ENCODE data around the gene HMCN2.
"Not testable (repeated sequence)": the region's sequence is repeated elsewhere in the genome, so short reads cannot be mapped to it uniquely, and the experiment has no call there.

Gene HMCN2

DNA sequence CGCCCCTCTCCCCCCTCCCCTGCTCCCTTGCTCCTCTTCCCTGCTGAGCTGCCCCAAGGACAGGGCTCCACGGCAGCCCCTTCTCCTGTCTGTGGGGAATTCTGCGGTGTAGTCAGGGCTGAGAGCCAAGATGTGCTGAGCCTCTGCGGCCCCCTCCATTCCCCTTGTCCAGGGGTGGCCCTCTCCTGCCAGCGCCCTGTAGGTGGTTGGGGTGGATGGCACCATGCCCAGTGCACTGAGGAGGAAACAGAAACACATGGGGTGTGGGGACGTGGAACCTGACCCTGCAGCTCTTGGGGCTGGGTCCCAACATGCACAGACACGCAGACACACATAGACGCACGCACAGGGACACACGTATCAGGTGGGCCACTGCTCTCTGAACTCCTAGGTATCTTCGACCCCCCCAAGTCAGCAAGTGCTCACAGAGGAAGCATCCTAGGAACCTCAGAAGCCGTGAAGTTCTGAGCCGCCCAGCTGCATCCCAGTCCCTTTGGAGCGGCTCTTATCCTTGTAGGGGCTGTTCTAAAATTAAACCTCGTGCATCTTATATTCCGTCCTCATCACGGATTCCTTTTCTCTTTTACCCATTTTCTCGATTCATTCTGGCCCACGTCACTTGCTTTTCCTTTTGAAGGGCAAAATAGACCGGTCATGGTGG is 64.8 kb downstream of the HMCN2 start:
- no peak for DNase-seq (ENCODE audit: low read depth)

DNA sequence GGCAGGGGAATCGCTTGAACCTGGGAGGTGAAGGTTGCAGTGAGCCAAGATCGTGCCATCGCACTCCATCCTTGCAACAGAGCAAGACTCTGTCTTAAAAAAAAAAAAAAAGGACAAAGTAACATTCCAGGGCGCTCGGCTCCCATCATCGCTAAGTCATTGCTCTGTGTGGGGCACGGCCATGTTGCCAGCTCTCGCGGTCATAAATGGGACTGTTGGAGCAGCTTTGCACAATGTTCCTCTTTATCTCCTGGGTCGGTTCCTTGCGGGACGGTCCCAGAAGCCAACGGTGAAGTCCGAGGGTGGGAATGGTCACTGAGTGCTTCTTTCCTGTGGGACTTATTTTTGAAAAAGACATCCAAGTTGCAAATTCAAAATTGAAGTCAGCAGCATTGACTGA is 65.5 kb downstream of the HMCN2 start:
- DNase-seq (ENCODE audit: low read depth), result no peak

DNA sequence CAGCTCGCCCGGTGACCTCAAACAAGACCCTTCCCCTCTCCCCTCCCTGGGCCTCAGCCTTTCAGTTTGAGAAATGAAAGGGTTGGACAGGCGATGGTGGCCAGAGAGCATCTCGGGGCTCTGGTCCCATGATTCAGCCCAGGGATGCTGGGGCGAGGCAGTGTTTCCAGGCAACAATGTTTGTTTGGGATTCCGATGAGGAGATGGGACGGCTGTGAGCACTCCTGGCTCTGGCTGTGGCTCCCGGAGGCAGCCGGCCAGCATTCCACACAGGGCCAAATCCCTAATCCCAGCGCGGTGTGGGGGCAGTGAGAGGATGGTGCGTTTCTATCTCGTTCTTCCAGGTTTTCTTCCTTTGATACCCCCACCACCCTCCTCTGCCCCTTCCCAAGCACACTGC is 66.0 kb downstream of the HMCN2 start:
- no peak for DNase-seq (ENCODE audit: low read depth)

DNA sequence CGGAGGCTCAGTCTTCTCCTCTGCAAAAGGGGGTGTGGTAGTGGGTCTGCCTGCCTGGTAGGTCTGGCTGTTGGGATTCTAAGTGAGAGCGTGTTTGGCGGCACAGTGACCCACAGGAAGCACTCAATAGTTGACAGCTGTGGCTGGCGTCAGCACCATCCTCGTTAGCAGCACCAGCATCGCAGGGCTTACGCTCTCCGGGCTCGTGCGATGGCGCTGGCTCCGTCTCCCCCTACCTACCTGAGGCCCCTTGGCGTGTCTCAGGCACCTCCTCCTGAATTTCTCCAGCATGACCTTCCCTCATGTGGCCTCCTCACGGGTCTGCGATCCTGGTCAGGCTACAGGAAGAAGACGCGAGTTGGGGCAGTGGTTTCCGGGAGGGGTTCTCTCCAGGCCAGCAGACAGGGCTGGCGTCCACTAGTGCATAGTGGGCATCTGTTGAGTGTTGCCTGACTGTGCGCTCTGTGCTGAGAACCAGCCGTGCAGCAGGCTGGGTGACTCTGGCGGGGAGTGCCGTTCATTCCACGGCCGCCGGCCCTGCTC is 66.9 kb downstream of the HMCN2 start:
- no peak for DNase-seq (ENCODE audit: low read depth)

DNA sequence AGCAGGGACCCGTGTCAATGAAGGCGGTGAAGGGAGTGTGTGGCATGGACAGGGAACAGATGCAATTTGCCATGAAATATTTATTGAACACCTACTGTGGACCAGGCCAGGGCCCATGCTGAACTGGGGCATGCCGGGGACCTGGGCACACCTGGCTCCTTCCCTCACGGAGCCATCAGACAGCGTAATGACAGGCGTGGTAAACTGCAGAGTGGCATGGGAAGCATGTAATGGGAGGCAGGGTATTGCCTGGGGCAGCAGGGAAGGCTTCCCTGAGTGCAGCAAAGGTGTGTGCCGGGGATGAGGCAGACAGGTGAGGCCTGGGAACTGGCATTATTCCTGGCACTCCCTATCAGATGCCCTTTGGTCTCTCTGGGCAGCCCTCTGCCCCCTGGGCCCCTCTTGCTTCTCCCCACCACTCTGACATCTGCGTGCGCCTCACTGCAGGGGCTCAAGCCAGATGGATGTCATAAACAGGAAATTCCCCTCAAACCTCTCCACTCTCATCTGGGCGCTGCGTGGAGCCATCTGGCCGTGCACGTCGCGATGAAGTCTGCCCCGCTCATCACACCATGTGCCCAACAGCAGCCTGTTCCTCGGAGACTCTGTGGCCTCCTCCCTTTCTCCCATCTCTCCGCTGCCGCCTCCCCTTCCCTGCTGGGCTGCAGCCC is 67.6 kb downstream of the HMCN2 start:
- no peak for DNase-seq (ENCODE audit: low read depth)

DNA sequence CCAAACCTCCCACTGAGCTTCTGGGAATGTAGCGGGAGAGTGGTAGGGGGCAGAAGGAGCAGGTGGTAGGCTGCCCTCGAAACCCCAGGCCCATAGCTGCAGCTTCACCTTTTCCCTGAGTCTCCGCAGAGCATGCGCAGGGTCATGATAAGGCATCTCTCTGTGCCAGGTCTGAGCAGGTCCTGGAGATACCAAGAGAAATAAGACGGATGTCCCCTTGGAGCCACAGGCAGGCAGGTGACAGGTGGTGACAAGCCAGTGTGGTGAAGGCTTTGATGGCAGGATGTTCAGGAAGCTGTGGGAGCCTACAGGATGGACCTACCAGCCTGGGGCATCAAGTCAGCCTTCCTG is 68.1 kb downstream of the HMCN2 start:
- no peak for DNase-seq (ENCODE audit: low read depth)

DNA sequence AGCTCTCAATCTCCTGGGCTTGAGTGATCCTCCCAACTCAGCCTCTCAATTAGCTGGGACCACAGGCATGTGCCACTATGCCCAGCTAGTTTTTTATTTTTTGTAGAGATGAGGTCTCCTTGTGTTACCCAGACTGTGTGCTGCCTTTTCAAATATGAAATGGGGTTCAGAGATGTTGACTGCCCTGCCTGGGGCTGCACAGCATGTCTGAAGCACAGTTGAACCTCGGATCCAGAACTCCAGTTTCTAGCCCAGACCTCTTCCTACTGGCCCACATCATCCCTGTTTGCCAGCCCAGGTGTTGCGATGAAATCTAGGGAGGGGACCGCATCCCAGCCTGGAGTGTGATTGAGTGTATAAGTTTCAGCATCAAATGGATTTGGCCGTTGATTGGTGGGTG is 69.4 kb downstream of the HMCN2 start:
- no peak for DNase-seq (ENCODE audit: low read depth)

DNA sequence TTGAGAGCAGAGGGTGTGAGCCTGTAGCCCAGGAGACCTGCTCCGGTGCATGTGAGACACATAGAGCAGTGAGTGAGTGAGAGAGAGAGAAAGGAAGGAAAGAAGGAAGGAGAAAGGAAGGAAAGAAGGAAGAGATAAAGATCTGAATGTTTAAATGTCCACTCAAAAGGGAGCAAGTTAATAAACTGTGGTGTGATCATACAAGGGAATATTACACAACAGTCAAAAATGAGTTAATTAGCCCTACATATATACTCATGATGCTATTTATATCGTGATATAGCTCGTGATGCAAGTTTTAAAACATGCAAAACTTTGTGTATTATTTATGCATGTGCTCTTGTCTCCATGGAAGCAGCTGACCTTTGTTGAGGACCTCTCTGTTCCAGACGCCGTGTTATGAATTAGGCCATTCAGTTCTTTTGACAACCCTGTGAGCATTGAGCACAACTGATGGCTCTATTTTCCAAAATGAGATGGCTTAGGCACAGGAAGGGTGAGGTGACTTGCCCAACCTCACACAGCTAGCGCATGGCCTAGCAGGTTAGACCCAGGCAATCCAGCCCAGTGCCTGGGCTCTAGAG is 70.6 kb downstream of the HMCN2 start:
- no peak for DNase-seq (ENCODE audit: low read depth)

DNA sequence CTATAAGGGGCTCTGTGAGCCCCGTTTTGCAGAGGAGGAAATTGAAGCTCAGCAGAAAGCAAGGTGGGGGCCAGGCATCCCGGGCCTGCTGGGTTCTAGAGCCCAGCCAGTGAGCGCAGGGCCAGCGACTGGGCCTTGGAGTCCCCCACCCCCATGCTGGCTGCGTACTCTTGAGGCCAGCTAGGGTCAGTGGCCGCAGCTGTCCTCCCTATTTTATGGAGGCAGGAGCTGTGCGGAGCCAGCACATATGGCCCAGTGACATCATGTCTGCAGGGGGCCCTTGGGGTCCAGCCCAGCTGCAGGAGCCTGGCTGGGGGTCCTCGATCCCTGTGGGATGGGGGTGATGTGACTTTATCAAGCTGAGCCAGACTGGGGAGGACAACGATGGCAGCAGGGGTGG is 71.3 kb downstream of the HMCN2 start:
- no peak for DNase-seq (ENCODE audit: low read depth)

DNA sequence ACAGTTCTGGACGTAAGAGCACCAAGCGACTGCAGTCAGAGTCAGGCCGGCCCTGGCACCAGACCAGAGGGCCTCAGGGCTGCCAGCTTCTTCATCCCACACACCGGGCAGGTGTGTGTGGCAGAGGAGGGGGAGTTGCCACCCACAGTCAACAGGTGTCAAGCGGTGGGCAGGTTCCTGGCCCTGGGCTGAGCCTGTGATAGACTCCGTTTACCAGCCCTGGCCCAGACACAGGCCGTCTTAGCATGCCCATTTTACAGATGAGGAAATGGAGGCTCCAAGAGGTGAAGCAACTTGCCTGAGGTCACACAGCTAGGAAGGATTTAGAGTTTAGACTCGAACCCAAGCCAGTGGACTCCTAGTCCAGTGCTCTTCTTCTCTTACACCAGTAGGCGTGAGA is 71.8 kb downstream of the HMCN2 start:
- DNase-seq (ENCODE audit: low read depth), result no peak

DNA sequence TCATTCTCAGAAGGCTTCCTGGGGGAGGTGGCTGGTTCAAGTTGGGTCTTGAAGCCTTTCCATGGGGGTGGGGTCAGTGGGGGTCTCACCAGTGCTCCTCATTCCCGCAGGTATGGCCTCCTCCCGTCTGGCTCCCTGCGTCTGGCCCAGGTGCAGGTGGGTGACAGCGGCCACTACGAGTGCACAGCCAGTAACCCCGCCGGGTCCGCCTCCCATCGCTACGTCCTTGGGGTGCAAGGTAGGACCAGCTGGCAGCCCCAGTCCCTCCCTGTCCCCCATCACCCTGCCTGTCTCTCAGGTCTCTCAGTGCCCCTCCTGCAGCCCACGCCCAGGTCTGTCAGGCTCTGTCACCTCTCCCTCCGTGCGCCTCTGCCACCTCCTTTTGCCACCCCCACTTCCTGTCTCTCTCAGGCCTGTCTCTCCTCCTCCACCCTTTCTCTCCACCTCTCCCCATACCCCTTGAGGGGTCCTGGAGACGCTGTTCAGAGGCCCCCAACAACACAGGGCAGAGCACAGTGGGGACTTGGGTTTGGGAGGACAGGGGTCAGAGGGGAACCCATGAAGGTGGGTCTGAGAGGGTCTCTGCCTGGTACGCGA is 72.3 kb downstream of the HMCN2 start:
- DNase-seq (ENCODE audit: low read depth), result no peak

DNA sequence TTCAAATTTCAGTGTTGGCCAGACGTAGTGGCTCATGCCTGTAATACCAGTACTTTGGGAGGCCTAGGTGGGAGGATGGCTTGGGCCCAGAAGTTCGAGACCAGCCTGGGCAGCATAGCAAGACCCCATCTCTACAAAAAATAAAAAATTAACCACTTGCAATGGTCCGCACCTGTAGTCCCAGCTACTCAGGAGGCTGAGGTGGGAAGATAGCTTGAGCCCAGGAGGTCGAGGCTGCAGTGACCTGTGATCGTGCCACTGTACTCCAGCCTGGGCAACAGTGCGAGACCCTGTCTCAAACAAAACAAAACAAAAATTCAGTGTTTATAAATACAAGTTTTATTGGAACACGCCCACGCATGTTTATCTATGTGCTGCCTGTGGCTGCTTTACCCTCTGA is 73.3 kb downstream of the HMCN2 start:
- not testable (repeated sequence) for DNase-seq (ENCODE audit: low read depth)

DNA sequence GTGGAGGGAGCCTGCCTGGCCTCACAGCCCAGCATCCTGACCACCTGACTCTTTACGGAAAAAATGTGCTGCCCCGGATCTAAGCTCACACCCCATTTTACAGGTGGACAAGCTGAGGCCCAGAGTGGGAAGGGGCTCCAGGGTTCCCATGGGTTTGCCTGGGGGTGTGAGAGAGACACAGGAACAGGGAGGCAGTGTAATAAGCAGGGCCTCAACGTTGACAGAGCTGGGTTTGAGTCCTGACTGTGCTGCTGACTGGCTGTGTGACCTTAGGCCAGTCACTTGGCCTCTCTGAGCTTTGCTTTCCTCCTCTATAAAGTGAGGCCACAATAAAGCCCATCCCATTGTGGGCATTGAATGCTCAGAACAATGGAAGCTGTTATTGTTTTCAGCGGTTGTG is 73.7 kb downstream of the HMCN2 start:
- DNase-seq (ENCODE audit: low read depth), result no peak

DNA sequence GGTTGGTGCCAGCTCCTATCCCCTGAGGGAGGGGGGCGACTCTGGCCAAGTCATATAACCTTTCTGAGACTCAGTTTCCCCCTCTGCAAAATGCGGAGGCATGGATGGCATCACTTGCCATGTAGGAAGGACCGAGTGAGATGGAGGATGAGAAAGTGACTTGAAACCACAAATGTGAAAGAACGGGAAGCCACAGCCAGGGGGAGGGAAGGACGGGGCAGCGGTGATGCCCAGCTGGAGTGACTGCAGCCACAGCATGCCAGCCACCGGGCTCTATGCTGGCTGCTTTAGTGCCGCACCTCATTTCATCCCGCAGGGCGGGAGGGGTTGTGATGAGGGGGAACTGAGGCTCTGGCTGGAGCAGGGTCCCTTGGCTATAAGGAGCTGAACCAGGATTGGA is 74.5 kb downstream of the HMCN2 start:
- DNase-seq (ENCODE audit: low read depth), result no peak

DNA sequence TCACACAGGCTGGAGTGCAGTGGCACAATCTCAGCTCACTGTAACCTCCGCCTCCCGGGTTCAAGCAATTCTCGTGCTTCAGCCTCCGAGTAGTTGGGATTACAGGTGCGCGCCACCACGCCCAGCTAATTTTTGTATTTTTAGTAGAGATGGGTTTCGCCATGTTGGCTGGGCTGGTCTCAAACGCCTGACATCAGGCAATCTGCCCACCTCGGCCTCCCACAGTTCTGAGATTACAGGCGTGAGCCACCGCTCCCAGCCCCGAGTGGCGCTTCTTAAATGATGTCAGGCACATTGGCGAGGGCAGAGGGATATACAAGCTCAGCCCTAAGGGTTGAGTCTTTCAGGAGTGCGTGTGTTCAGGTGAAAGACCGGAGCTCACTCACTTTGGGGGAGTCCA is 75.0 kb downstream of the HMCN2 start:
- not testable (repeated sequence) for DNase-seq (ENCODE audit: low read depth)

DNA sequence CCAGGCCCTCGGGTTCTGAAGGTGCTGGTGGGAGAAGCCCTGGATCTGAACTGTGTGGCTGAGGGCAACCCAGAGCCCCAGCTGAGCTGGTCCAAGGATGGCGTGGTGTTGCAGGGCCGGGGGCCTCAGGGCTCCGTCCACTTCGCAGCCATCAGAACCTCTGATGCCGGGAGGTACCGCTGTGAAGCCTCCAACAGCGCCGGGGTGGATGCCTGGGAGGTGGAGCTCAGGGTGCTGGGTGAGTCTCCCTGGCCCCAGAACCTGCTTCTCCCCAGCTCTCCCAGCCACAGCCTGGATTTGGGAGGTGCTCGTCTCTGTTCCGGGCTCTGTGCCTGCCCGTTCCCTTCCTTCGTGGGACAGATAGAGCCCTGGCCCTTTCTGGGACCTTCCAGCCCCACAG is 75.6 kb downstream of the HMCN2 start:
- no peak for DNase-seq (ENCODE audit: low read depth)

DNA sequence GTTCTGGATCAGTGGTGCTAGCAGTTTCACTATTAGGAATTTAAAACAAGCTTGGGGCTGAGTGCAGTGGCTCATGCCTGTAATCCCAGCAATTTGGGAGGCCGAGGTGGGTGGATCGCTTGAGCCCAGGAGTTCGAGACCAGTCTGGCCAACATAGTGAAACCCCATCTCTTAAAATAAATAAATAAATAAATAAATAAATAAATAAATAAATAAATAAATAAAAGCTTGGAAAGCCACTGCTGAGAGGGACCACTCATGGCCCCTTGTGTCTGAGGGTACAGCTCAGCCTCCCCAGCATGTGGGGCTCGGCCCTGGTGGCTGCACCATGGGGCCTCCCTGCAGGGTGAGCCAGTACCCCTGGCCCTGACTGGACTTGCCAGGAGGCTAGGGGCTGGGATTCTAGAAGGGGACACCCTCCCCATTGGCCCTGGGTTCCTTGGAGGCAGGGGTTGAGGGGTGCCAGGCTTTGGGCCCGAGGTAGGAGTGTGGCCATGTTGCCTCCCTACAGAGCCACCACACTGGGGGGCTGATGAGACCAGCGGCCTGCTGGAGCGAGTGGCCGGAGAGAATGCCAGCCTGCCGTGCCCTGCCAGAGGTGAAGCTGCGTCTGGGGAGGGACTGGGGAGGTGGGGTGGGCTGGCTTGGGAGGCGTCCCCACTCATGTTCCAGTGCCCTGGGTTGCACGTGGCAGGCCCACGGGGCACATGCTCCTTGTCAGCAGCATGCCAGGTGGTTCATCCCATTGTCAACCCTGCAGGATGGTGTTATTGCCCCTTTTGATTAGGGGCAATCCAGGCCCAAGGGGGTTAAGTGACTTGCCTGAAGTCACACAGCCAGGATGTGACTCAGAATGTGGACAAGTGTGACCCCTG is 76.5 kb downstream of the HMCN2 start:
- DNase-seq (ENCODE audit: low read depth), result no peak

DNA sequence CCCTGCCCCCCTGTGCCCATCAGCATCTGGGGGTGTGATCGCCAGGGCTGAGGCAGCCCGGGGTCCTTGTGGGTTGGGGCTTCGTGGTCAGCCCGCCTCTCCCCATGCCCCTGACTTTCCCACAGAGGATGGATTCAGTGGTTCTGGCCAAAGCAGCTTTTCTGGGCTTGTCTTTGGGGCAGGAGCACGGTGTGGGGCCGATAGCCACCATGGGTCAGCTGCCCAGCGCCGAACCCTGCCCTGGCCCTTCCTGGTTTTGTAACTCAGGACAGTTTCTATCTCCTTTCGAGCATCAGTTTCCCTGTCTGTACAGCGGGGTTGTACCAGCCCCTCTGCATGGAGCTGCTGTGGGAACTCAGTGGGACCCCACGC is 77.1 kb downstream of the HMCN2 start:
- no peak for DNase-seq (ENCODE audit: low read depth)

DNA sequence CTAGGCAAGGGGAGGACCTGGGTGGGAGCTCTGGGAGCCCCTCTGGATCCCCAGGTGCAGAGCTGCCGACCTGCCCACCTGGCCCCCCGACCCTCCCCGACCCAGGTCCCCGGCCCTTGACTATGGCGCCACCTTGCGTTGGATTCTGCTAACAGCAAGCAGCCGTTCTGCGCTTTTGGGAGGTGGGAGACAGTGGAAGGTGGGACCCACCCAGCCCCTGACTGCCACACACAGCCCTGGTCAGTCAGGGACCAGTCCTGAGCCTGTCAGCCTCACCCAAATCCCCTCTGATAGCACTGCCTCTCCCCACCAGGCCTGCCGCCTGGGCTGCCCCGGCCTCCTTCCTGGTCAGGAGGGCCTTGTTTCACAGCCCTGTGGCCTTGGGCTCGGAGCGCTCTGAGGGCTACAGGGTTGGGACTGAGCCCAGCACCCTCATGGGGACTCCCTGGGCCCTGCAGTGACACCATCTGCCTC is 77.9 kb downstream of the HMCN2 start:
- DNase-seq (ENCODE audit: low read depth), result no peak

DNA sequence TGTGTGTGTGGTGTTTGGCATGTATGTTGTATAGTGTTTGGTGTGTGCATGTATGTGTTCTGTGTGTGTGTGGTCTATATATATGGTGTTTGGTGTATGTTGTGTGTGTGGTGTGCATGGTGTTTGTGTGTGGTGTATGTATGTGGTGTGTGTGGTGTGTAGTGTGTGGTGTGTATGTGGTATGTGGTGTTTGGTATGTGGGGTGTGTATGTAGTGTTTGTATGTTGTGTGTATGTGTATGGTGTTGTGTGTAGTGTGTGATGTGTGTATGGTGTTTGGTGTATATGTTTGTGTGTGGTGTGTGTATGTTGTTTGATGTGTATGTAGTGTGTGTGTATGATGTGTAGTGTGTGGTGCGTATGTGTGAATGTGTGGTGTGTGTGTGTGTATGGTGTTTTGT is 78.8 kb downstream of the HMCN2 start:
- no peak for DNase-seq (ENCODE audit: low read depth)

DNA sequence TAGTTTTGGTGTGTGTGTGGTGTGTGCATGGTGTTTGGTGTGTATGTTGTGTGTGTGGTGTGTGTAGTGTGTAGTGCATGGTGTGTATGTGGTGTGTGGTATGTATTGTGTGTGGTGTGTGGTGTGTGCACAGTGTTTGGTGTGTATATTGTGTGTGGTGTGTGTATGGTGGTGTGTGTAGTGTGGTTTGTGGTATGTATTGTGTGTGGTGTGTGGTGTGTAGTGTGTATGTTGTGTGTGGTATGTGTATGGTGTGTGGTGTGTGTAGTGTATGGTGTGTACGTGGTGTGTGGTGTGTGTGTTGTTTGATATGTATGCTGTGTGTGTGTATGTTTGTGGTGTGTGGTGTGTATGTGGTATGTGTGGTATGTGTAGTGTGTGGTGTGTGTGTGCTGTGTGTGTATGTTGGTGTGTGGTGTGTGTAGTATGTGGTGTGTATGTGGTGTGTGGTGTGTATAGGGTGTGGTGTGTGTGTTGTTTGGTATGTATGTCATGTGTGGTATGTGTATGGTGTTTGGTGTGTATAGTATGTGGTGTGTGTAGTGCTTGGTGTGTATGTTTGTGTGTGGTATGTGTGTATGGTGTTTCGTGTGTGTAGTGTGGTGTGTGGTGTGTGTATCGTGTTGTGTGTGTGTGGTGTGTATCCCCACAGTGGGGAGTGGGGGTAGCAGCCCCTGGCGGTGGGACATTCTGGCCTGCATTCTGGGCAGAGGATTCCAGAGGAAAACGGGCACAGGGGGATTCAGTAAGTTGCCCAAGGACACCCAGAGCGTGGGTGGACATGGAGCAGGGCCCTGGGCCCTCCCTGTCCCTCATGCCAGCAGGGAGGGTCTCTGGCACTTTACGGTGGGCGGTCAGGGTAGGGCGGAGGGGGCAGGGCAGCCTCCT is 79.7 kb downstream of the HMCN2 start:
- DNase-seq (ENCODE audit: low read depth), result no peak

All from activated T-helper 1 cell treated with Interleukin-2 at 50 U/mL for 16 hours (primary cell).